SK-N-SH (cell line): ENCODE data around the gene CIDEB. TPM values are rescaled to one million over a fixed set of nuclear protein-coding genes. Genes with fewer than 3 reads are reported as not detected.

ENCODE experiments used
- CTCF ChIA-PET: fragments of 300-600, 350-600 bp; formaldehyde crosslinking; extraction: SDS; loops from one replicate; lab custom pipeline; 2021; lab: Yijun Ruan, JAX
- POLR2A ChIA-PET: fragments of 350-600 bp; sonication (Branson Sonifier 250); formaldehyde crosslinking; extraction: SDS; loops from one replicate; lab custom pipeline; 2020; ENCODE audit warnings: antibody characterized with exemption, inconsistent platforms; lab: Yijun Ruan, JAX
- DNase-seq: peaks from one replicate; pipeline ENCODE4 v3.0.0; 2012
- H2AFZ ChIP-seq: fragments of 200-600 bp; sonication (generic); 2 replicates; pipeline ENCODE4 v1.8.1; 2016; ENCODE audit warnings: antibody characterized with exemption, mild to moderate bottlenecking, low read depth
- H3F3A ChIP-seq: fragments of 200-600 bp; sonication (generic); replicated peaks from 2 replicates; pipeline ENCODE3; 2016; ENCODE audit warnings: antibody characterized with exemption, mild to moderate bottlenecking; ENCODE audit not compliant: insufficient read depth
- H3K27ac ChIP-seq, 2 experiments: fragments of 200-500 bp in 1 of 2; fragments of 200-600 bp in 1 of 2; sonication (Bioruptor generic) in 1 of 2; sonication (generic), shearing (Covaris generic) in 1 of 2; 2 replicates each; pipeline versions ENCODE4 v1.5.1 to v1.6.1; 2014 to 2016; ENCODE audit warnings: low read depth in 2 of 2, inconsistent platforms in 1 of 2, low read length in 1 of 2, mild to moderate bottlenecking in 1 of 2, mixed read lengths in 1 of 2
- H3K27me3 ChIP-seq: fragments of 200-600 bp; sonication (generic), shearing (Covaris generic); 2 replicates; pipeline ENCODE4 v1.6.1; 2016; ENCODE audit warnings: mixed run types; ENCODE audit not compliant: insufficient read depth
- H3K36me3 ChIP-seq, 2 experiments: fragments of 200-500 bp in 1 of 2; fragments of 200-600 bp in 1 of 2; sonication (Bioruptor generic) in 1 of 2; sonication (generic) in 1 of 2; replicated peaks in 1 of 2; 2 replicates each; pipeline versions ENCODE3 to v1.5.1; 2014 to 2016; ENCODE audit warnings: low read length in 1 of 2, mild to moderate bottlenecking in 1 of 2; ENCODE audit not compliant: insufficient read depth in 2 of 2, control insufficient read depth in 1 of 2
- H3K4me1 ChIP-seq, 2 experiments: fragments of 200-500 bp in 1 of 2; fragments of 200-600 bp in 1 of 2; sonication (Bioruptor generic) in 1 of 2; sonication (generic), shearing (Covaris generic) in 1 of 2; 2 replicates each; pipeline versions ENCODE4 v1.5.1 to v1.6.1; 2014 to 2016; ENCODE audit warnings: low read depth in 1 of 2, low read length in 1 of 2, mixed run types in 1 of 2; ENCODE audit not compliant: insufficient read depth in 2 of 2, control insufficient read depth in 1 of 2
- H3K4me2 ChIP-seq: fragments of 200-600 bp; sonication (generic), shearing (Covaris generic); 2 replicates; pipeline ENCODE4 v1.6.1; 2017; ENCODE audit warnings: mixed run types
- H3K4me3 ChIP-seq, 2 experiments: fragments of 200-500 bp in 1 of 2; fragments of 200-600 bp in 1 of 2; sonication (Bioruptor generic) in 1 of 2; sonication (generic), shearing (Covaris generic) in 1 of 2; 2 replicates each; pipeline versions ENCODE4 v1.5.1 to v1.8.1; 2014 to 2016; ENCODE audit warnings: low read depth in 2 of 2, inconsistent platforms in 1 of 2, low read length in 1 of 2, mild to moderate bottlenecking in 1 of 2, mixed read lengths in 1 of 2, moderate library complexity in 1 of 2
- H3K79me2 ChIP-seq: fragments of 200-600 bp; sonication (generic); 2 replicates; pipeline ENCODE4 v1.8.1; 2017; ENCODE audit warnings: mild to moderate bottlenecking; ENCODE audit not compliant: insufficient read depth
- H3K9ac ChIP-seq: fragments of 200-600 bp; sonication (generic); 2 replicates; pipeline ENCODE4 v1.6.1; 2017; ENCODE audit warnings: mixed run types
- H3K9me2 ChIP-seq: fragments of 200-600 bp; sonication (generic); 2 replicates; pipeline ENCODE4 v1.6.1; 2017; ENCODE audit warnings: mixed run types
- H3K9me3 ChIP-seq: fragments of 200-600 bp; sonication (generic); 2 replicates; pipeline ENCODE4 v1.6.1; 2017; ENCODE audit warnings: mixed run types, mild to moderate bottlenecking, moderate library complexity
- H4K20me1 ChIP-seq: fragments of 200-600 bp; sonication (generic); 2 replicates; pipeline ENCODE4 v1.6.1; 2017; ENCODE audit warnings: mild to moderate bottlenecking, mixed run types; ENCODE audit not compliant: insufficient read depth
- EZH2phosphoT487 ChIP-seq: fragments of 200-600 bp; sonication (generic); IDR thresholded peaks from 2 replicates; pipeline ENCODE4 v1.6.1; 2017; ENCODE audit warnings: low read depth, mixed run types, mild to moderate bottlenecking, antibody characterized with exemption, moderate library complexity, borderline replicate concordance
- FOSL2 ChIP-seq: IDR thresholded peaks from 2 replicates; pipeline ENCODE4 v1.4.0; 2012; ENCODE audit warnings: low read depth, mild to moderate bottlenecking, moderate library complexity, borderline replicate concordance
- FOXM1 ChIP-seq: IDR thresholded peaks from 2 replicates; pipeline ENCODE4 v1.4.0; 2012; ENCODE audit warnings: low read depth, mild to moderate bottlenecking
- MXI1 ChIP-seq: IDR thresholded peaks from 2 replicates; pipeline ENCODE4 v1.6.1; 2012; ENCODE audit warnings: mild to moderate bottlenecking, low read depth, low read length, improper control_type of control experiment
- NFIC ChIP-seq: IDR thresholded peaks from 2 replicates; pipeline ENCODE4 v1.4.0; 2012; ENCODE audit warnings: borderline replicate concordance
- NRF1 ChIP-seq: IDR thresholded peaks from 2 replicates; pipeline ENCODE4 v1.6.1; 2012; ENCODE audit warnings: low read depth, mild to moderate bottlenecking, low read length
- RAD21 ChIP-seq: IDR thresholded peaks from 2 replicates; pipeline ENCODE4 v1.6.1; 2012; ENCODE audit warnings: mild to moderate bottlenecking, low read length
- RCOR1 ChIP-seq: fragments of 150-350 bp; IDR thresholded peaks from 2 replicates; pipeline ENCODE4 v1.6.1; 2017; ENCODE audit warnings: antibody characterized with exemption, low read length
- SIN3A ChIP-seq: IDR thresholded peaks from 2 replicates; pipeline ENCODE4 v1.6.1; 2012; ENCODE audit warnings: low read depth, mild to moderate bottlenecking, low read length, moderate library complexity, borderline replicate concordance
- SMC3 ChIP-seq: IDR thresholded peaks from 2 replicates; pipeline ENCODE4 v1.6.1; 2012; ENCODE audit warnings: low read depth, low read length, improper control_type of control experiment
- YY1 ChIP-seq: IDR thresholded peaks from 2 replicates; pipeline ENCODE4 v1.4.0; 2012; ENCODE audit warnings: low read depth, mild to moderate bottlenecking
- WGBS: methylation state at CpG from one replicate; pipeline ENCODE4 v1.1.6; 2017; ENCODE audit warnings: low lambda C conversion rate; 5-methylcytosine and 5-hydroxymethylcytosine counted together
- polyA plus RNA-seq, 3 experiments: library from polyadenylated mRNA; depleted of rRNA; stranded (reverse); fragments of >200 nt; gene quantifications; 2 replicates each; pipeline ENCODE4 v1.2.3, GENCODE V29; 2012
- TF ChIP-seq, protein P1 (sequence below): IDR thresholded peaks from 2 replicates; pipeline ENCODE4; 2012
- TF ChIP-seq, protein P2 (sequence below): fragments of 200-600 bp; sonication (generic); IDR thresholded peaks from 2 replicates; pipeline ENCODE4 v1.6.1; 2017; ENCODE audit warnings: antibody characterized with exemption, mild to moderate bottlenecking, moderate library complexity
- TF ChIP-seq, protein P3 (sequence below): IDR thresholded peaks from 2 replicates; pipeline ENCODE4 v1.4.0; 2012; ENCODE audit warnings: low read depth, borderline replicate concordance

Gene CIDEB, protein sequence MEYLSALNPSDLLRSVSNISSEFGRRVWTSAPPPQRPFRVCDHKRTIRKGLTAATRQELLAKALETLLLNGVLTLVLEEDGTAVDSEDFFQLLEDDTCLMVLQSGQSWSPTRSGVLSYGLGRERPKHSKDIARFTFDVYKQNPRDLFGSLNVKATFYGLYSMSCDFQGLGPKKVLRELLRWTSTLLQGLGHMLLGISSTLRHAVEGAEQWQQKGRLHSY
- 0.03 and 0.05 TPM in 2 replicates for polyA plus RNA-seq (2012; rRNA removed)
- polyA plus RNA-seq (2012; cell fraction: cytosol; rRNA removed), result 0.05 TPM in 1 of 2 replicates, not detected in the other
- 0.04 and 0.20 TPM in 2 replicates for polyA plus RNA-seq (2012; cell fraction: nucleus; rRNA removed)

DNA sequence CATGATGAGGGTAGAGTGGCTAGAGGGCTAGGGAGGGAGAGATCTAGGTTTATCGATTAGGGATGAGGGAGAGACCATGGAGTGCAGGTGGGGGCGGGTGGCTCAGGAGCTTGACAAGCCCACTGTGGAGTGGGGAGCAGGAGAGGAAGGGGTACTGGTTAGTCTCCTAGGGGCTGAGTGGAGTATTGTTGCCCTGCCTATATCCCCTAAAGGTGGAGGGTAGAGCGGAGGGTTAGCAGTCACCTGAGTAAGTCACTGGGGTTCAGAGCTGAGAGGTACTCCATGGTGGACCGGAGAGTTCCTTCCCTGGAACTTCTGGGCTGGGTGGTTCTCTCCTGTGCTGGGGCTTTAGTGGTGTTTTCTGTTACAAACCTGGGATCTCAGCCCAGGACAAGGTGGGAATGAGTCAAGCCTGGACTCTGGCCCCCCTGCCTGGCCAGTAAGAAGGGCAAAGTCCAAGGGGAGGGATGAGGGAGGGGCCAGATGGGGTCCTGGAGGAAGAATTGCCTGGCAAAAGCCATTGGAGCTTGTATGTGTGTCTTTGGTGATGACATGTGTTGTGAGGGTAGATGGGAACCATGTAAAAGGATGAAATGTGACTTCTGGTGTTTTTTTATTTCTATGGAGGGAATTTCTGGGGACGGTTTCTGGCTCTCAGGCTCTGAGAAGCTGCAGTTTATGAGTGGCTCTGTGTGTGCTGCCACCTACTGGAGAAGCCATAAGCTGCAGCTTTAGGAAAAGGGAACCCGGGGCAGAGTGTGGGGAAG is at the start of gene CIDEB:
Gene CIDEB (minus strand): TSS at position 403 of the 767 bp plus-strand sequence. CDS start 119 bp downstream, at position 284.
- peak; percentile 87 for DNase-seq
- WGBS, result 44% methylated on average over 6 of the region's 6 CpGs
- ChIA-PET POLR2A (interaction anchor here (0.5 to 1.5 kb wide), 7 partner anchors 8 to 203 kb away, joined by 3 to 6 read pairs (median 3); partner anchors contain the start of genes DHRS1, NOP9 and TINF2), CTCF (interaction anchor here (0.7 to 6.7 kb wide), 42 partner anchors 9 to 293 kb away, joined by 3 to 115 read pairs (median 4); partner anchors contain the start of genes ADCY4, DHRS1, IPO4 and KHNYN)
- peaks cover 21 to 69% of the 10 kb centered on the region in 2 experiments for H3K36me3 ChIP-seq
- H3K27ac ChIP-seq, result no peak within 1 kb of the TSS
- H3K4me2 ChIP-seq, result no peak within 1 kb of the TSS
- H3K4me3 ChIP-seq, result peak within 1 kb of the TSS in 1 of 2 experiments; percentile 49; a peak in 1 of 4 replicates
- H4K20me1 ChIP-seq, result no peaks in the 10 kb centered on the region
- peaks cover 0 to 2% of the 10 kb centered on the region in 2 experiments; a peak in 1 of 4 replicates for H3K4me1 ChIP-seq
- no peak within 1 kb of the TSS for H2AFZ ChIP-seq
- TF ChIP-seq, protein P1, sequence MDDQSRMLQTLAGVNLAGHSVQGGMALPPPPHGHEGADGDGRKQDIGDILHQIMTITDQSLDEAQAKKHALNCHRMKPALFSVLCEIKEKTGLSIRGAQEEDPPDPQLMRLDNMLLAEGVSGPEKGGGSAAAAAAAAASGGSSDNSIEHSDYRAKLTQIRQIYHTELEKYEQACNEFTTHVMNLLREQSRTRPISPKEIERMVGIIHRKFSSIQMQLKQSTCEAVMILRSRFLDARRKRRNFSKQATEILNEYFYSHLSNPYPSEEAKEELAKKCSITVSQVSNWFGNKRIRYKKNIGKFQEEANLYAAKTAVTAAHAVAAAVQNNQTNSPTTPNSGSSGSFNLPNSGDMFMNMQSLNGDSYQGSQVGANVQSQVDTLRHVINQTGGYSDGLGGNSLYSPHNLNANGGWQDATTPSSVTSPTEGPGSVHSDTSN, result no peak
- peak; percentile 58 for TF ChIP-seq RAD21
- peak; percentile 53 for TF ChIP-seq SMC3
- TF ChIP-seq, protein P2, sequence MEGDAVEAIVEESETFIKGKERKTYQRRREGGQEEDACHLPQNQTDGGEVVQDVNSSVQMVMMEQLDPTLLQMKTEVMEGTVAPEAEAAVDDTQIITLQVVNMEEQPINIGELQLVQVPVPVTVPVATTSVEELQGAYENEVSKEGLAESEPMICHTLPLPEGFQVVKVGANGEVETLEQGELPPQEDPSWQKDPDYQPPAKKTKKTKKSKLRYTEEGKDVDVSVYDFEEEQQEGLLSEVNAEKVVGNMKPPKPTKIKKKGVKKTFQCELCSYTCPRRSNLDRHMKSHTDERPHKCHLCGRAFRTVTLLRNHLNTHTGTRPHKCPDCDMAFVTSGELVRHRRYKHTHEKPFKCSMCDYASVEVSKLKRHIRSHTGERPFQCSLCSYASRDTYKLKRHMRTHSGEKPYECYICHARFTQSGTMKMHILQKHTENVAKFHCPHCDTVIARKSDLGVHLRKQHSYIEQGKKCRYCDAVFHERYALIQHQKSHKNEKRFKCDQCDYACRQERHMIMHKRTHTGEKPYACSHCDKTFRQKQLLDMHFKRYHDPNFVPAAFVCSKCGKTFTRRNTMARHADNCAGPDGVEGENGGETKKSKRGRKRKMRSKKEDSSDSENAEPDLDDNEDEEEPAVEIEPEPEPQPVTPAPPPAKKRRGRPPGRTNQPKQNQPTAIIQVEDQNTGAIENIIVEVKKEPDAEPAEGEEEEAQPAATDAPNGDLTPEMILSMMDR, result peak; percentile 96
- no peak within 1 kb of the TSS for H3K9ac ChIP-seq
- no peaks in the 10 kb centered on the region for H3K79me2 ChIP-seq
- no peaks in the 10 kb centered on the region for H3K9me3 ChIP-seq
- H3K27me3 ChIP-seq, result no peaks in the 10 kb centered on the region
- no peaks in the 10 kb centered on the region for H3K9me2 ChIP-seq
- H3F3A ChIP-seq, result peaks cover 4% of the 10 kb centered on the region

DNA sequence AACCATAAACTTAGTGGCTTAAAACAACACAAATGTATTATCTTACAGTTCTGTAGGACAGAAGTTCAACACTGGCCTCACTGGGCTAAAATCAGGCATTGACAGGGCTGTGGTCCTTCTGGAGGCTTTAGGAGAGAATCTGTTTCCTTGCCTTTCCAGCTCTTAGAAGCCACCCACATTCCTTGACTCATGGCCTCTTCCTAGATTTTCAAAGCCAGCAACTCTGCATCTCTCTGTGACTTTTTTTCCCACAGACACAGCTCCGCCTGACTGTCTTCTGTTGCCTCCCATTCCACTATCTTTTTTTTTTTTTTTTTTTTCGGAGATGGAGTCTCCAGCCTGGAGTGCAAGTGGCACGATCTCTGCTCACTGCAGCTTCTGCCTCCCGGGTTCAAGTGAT is 48.4 kb upstream of the CIDEB start:
- Histone ChIP-seq H3K79me2 (no peaks in the 10 kb centered on the region), H2AFZ (no peak overlapping the region), H3K27ac (no peak overlapping the region)
- TF ChIP-seq NFIC, result no peak
- TF ChIP-seq FOXM1, result no peak
- TF ChIP-seq SIN3A, result no peak
- no peak for TF ChIP-seq NRF1
- no peak for TF ChIP-seq FOSL2
- no peak for TF ChIP-seq EZH2phosphoT487
- no peak for TF ChIP-seq MXI1
- TF ChIP-seq, protein P3, sequence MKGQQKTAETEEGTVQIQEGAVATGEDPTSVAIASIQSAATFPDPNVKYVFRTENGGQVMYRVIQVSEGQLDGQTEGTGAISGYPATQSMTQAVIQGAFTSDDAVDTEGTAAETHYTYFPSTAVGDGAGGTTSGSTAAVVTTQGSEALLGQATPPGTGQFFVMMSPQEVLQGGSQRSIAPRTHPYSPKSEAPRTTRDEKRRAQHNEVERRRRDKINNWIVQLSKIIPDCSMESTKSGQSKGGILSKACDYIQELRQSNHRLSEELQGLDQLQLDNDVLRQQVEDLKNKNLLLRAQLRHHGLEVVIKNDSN, result no peak
- no peak for TF ChIP-seq RCOR1
- TF ChIP-seq YY1, result no peak
- TF ChIP-seq, all 33 proteins: peak for 0
- ChIA-PET POLR2A (no interaction called here), CTCF (interaction anchor here (1.0 to 8.5 kb wide), 5 partner anchors 9 to 75 kb away, joined by 3 to 77 read pairs (median 23); partner anchors contain the start of genes ADCY4, CBLN3 and KHNYN)
- WGBS, result 69% methylated on average over 4 of the region's 4 CpGs
- no peak overlapping the region for H3K4me2 ChIP-seq
- no peak overlapping the region for H3K4me3 ChIP-seq
- H3K4me1 ChIP-seq, result no peaks in the 10 kb centered on the region; a peak in 1 of 4 replicates
- H3K9me2 ChIP-seq, result no peaks in the 10 kb centered on the region
- peaks cover 37% of the 10 kb centered on the region; the same call in 1 of the 2 replicates for H3K27me3 ChIP-seq
- no peaks in the 10 kb centered on the region for H4K20me1 ChIP-seq
- no peaks in the 10 kb centered on the region for H3K36me3 ChIP-seq
- H3F3A ChIP-seq, result no peaks in the 10 kb centered on the region
- H3K9ac ChIP-seq, result no peak overlapping the region
- DNase-seq, result no peak
- no peaks in the 10 kb centered on the region for H3K9me3 ChIP-seq
